Liver (tissue), 9 donors: ENCODE measurements around the gene C2CD4C. TPM values are rescaled to one million over a fixed set of nuclear protein-coding genes. Genes with fewer than 3 reads are reported as not detected.

ENCODE experiments used
- DNase-seq: peaks from one replicate; pipeline ENCODE4 v3.0.0-alpha.2; 2017; ENCODE audit warnings: low spot score
- H3K27ac ChIP-seq, 2 donors: one replicate each; pipeline ENCODE4 v1.7.0; 2013; ENCODE audit warnings: inconsistent platforms in 2 of 2, low read length in 2 of 2, control low read depth in 1 of 2, low read depth in 1 of 2, mild to moderate bottlenecking in 1 of 2
- H3K27me3 ChIP-seq, 4 donors: one replicate each; pipeline versions ENCODE4 v1.6.1 to v1.7.0; 2013; ENCODE audit warnings: low read length in 3 of 4, inconsistent platforms in 1 of 4, mild to moderate bottlenecking in 1 of 4, moderate library complexity in 1 of 4; ENCODE audit not compliant: control insufficient read depth in 4 of 4, insufficient read depth in 4 of 4
- H3K36me3 ChIP-seq, 4 donors: one replicate each; pipeline versions ENCODE4 v1.6.1 to v1.7.0; 2013; ENCODE audit warnings: low read length in 3 of 4, mild to moderate bottlenecking in 3 of 4, low read depth in 1 of 4, moderate library complexity in 1 of 4; ENCODE audit not compliant: control insufficient read depth in 4 of 4, insufficient read depth in 3 of 4
- H3K4me1 ChIP-seq, 4 donors: one replicate each; pipeline versions ENCODE4 v1.6.1 to v1.7.0; 2013; ENCODE audit warnings: low read length in 3 of 4, mild to moderate bottlenecking in 3 of 4, moderate library complexity in 1 of 4; ENCODE audit not compliant: control insufficient read depth in 4 of 4, insufficient read depth in 4 of 4
- H3K4me3 ChIP-seq, 3 donors: one replicate each; pipeline versions ENCODE4 v1.6.1 to v1.7.0; 2013; ENCODE audit warnings: low read length in 3 of 3, control low read depth in 1 of 3, low read depth in 1 of 3, mild to moderate bottlenecking in 1 of 3
- H3K9ac ChIP-seq, 2 donors: one replicate each; pipeline ENCODE4 v1.7.0; 2013; ENCODE audit warnings: low read length in 2 of 2, mild to moderate bottlenecking in 2 of 2, moderate library complexity in 2 of 2, control low read depth in 1 of 2, low read depth in 1 of 2
- H3K9me3 ChIP-seq, 4 donors: one replicate each; pipeline versions ENCODE4 v1.6.1 to v1.7.0; 2013; ENCODE audit warnings: low read length in 3 of 4; ENCODE audit not compliant: control insufficient read depth in 4 of 4
- ATF3 ChIP-seq: IDR thresholded peaks from 2 replicates; pipeline ENCODE4 v1.6.1; 2016; ENCODE audit warnings: antibody characterized with exemption
- EGR1 ChIP-seq, 2 donors: IDR thresholded peaks; 2 replicates each; pipeline ENCODE4 v1.6.1; 2016 to 2018; ENCODE audit warnings: antibody characterized with exemption in 2 of 2, low read depth in 2 of 2
- FOXA1 ChIP-seq: IDR thresholded peaks from 2 replicates; pipeline ENCODE4 v1.6.1; 2016; ENCODE audit warnings: antibody characterized with exemption
- GABPA ChIP-seq, 2 donors: IDR thresholded peaks in 1 of 2; conservative IDR thresholded peaks in 1 of 2; 2 replicates each; pipeline ENCODE4 v1.6.1; 2016; ENCODE audit warnings: antibody characterized with exemption in 2 of 2, mild to moderate bottlenecking in 1 of 2, moderate library complexity in 1 of 2
- HNF4G ChIP-seq: IDR thresholded peaks from 2 replicates; pipeline ENCODE4 v1.6.1; 2016; ENCODE audit warnings: antibody characterized with exemption
- JUND ChIP-seq, 2 donors: IDR thresholded peaks; 2 replicates each; pipeline ENCODE4 v1.6.1; 2016; ENCODE audit warnings: antibody characterized with exemption in 2 of 2
- NR2F2 ChIP-seq: IDR thresholded peaks from 2 replicates; pipeline ENCODE4 v1.6.1; 2016; ENCODE audit warnings: antibody characterized with exemption
- RAD21 ChIP-seq, 2 donors: IDR thresholded peaks; 2 replicates each; pipeline ENCODE4 v1.6.1; 2016; ENCODE audit warnings: antibody characterized with exemption in 2 of 2, mild to moderate bottlenecking in 2 of 2
- RXRA ChIP-seq, 2 donors: IDR thresholded peaks; 2 replicates each; pipeline ENCODE4 v1.6.1; 2017 to 2018; ENCODE audit warnings: antibody characterized with exemption in 2 of 2, mild to moderate bottlenecking in 1 of 2
- SP1 ChIP-seq: IDR thresholded peaks from 2 replicates; pipeline ENCODE4 v1.6.1; 2018; ENCODE audit warnings: antibody characterized with exemption, mild to moderate bottlenecking
- TAF1 ChIP-seq: conservative IDR thresholded peaks from 2 replicates; pipeline ENCODE4 v1.6.1; 2016; ENCODE audit warnings: antibody characterized with exemption, mild to moderate bottlenecking
- ZBTB33 ChIP-seq: IDR thresholded peaks from 2 replicates; pipeline ENCODE4 v1.6.1; 2016; ENCODE audit warnings: antibody characterized with exemption
- WGBS: extraction: QIAGEN DNeasy Blood & Tissue Kit; methylation state at CpG from one replicate; pipeline ENCODE4 v1.1.7; 2013; 5-methylcytosine and 5-hydroxymethylcytosine counted together
- polyA plus RNA-seq, 2 donors: library from polyadenylated mRNA; stranded (reverse) in 1 of 2; unstranded in 1 of 2; fragments of 200-250 nt in 1 of 2; fragments of >200 nt in 1 of 2; fragmentation: Nextera tagmentation in 1 of 2; extraction: Ambion mirVana in 1 of 2; gene quantifications; one replicate each; pipeline versions ENCODE4 v1.2.1 to v1.2.3, GENCODE V29; 2013 to 2015
- total RNA-seq, 2 donors: library from RNA; depleted of rRNA; stranded (reverse); fragments of >200 nt; gene quantifications; one replicate each; pipeline ENCODE4 v1.2.3, GENCODE V29; 2014
- TF ChIP-seq, protein P1 (sequence below): IDR thresholded peaks from 2 replicates; pipeline ENCODE4 v1.6.1; 2016; ENCODE audit warnings: antibody characterized with exemption
- TF ChIP-seq, protein P2 (sequence below): IDR thresholded peaks from 2 replicates; pipeline ENCODE4 v1.6.1; 2016; ENCODE audit warnings: antibody characterized with exemption, mild to moderate bottlenecking
- donor health status: healthy.
- donor health status: healthy.
- donor health status: healthy.
- donor health status: healthy.
- donor health status: healthy.

Gene C2CD4C
- total and polyA plus RNA-seq, 4 donors = 0.08 to 0.42 (median 0.19) TPM

DNA sequence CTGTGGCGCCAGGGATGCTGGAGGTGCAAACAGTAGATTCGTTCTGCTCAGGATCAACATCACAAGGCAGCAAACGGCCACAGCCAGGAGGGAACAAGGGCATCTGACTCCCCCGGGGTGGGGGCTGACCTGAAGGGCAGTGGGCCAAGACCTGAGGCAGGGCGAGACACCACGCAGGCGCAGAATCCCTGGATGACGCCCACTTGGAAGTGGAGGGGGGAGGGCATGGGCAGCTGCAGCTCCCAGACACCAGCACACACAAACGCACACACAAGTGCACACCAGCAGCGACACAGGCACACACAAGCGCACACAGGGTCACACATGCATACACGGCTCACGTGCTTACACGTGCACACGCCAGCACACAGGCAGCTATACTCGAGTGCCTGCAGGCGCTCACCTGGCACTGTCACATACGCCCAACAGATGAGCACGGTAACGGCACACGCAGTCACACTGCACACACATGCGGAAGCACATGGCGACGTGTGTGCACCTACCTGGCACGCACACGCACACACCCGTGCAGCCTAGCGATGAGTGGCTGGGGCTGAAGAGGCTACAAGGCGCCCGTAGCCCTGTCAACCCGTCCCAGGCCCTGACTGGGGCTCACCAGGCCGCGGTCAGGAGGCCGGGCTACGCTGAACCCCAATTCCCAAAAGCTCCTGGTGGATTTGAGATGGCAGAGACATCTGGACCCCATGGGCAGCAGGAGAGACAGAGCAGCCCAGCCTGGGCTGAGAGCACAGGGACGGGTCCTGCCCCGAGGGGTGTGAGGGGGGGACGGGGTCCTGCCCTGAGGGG lies 5.5 kb downstream of the C2CD4C start (continued):
- TF ChIP-seq ZBTB33 = no peak
- TF ChIP-seq HNF4G = no peak
- no peak for TF ChIP-seq RXRA (IDR thresholded peaks at IDR 0.05)

GRCh38 chr19:402786-403185 lies 6.2 kb downstream of the C2CD4C start:
- H3K27me3 ChIP-seq = peaks cover 0 to 3% (median 0%) of the 10 kb centered on the region in 4 donors
- H3K36me3 ChIP-seq = no peaks in the 10 kb centered on the region
- no peak for TF ChIP-seq GABPA (IDR thresholded peaks at IDR 0.05 in 1 of 2, conservative IDR thresholded peaks at IDR 0.05 in 1 of 2)
- TF ChIP-seq EGR1 (IDR thresholded peaks at IDR 0.05; ENCODE audit: low read depth in 2 of 2) = no peak
- no peak for TF ChIP-seq HNF4G
- TF ChIP-seq RXRA (IDR thresholded peaks at IDR 0.05) = no peak
- no peak for TF ChIP-seq JUND (IDR thresholded peaks at IDR 0.05)
- TF ChIP-seq SP1 = no peak
- TF ChIP-seq, protein P1, sequence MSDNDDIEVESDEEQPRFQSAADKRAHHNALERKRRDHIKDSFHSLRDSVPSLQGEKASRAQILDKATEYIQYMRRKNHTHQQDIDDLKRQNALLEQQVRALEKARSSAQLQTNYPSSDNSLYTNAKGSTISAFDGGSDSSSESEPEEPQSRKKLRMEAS = no peak
- no peak for TF ChIP-seq NR2F2
- TF ChIP-seq RAD21 (IDR thresholded peaks at IDR 0.05) = no peak
- H3K9me3 ChIP-seq = no peaks in the 10 kb centered on the region
- no peaks in the 10 kb centered on the region for H3K4me1 ChIP-seq
- 90% methylated on average over 11 of the region's 11 CpGs for WGBS
- DNase-seq = no peak
- no peak overlapping the region for H3K27ac ChIP-seq
- no peak overlapping the region for H3K4me3 ChIP-seq
- H3K9ac ChIP-seq = no peak overlapping the region

- no peaks in the 10 kb centered on the region for H3K9me3 ChIP-seq
- no peak for TF ChIP-seq SP1
- TF ChIP-seq FOXA1 = no peak
- TF ChIP-seq ATF3 = no peak
- no peak for TF ChIP-seq RAD21 (IDR thresholded peaks at IDR 0.05)
- TF ChIP-seq TAF1 = no peak
- TF ChIP-seq GABPA (IDR thresholded peaks at IDR 0.05 in 1 of 2, conservative IDR thresholded peaks at IDR 0.05 in 1 of 2) = no peak
- no peak for TF ChIP-seq HNF4G
- no peak for TF ChIP-seq RXRA (IDR thresholded peaks at IDR 0.05)
- TF ChIP-seq, protein P2, sequence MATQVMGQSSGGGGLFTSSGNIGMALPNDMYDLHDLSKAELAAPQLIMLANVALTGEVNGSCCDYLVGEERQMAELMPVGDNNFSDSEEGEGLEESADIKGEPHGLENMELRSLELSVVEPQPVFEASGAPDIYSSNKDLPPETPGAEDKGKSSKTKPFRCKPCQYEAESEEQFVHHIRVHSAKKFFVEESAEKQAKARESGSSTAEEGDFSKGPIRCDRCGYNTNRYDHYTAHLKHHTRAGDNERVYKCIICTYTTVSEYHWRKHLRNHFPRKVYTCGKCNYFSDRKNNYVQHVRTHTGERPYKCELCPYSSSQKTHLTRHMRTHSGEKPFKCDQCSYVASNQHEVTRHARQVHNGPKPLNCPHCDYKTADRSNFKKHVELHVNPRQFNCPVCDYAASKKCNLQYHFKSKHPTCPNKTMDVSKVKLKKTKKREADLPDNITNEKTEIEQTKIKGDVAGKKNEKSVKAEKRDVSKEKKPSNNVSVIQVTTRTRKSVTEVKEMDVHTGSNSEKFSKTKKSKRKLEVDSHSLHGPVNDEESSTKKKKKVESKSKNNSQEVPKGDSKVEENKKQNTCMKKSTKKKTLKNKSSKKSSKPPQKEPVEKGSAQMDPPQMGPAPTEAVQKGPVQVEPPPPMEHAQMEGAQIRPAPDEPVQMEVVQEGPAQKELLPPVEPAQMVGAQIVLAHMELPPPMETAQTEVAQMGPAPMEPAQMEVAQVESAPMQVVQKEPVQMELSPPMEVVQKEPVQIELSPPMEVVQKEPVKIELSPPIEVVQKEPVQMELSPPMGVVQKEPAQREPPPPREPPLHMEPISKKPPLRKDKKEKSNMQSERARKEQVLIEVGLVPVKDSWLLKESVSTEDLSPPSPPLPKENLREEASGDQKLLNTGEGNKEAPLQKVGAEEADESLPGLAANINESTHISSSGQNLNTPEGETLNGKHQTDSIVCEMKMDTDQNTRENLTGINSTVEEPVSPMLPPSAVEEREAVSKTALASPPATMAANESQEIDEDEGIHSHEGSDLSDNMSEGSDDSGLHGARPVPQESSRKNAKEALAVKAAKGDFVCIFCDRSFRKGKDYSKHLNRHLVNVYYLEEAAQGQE = no peak
- TF ChIP-seq, protein P1 = no peak
- H3K27me3 ChIP-seq = peaks cover 0 to 3% (median 0%) of the 10 kb centered on the region in 4 donors
- H3K36me3 ChIP-seq = no peaks in the 10 kb centered on the region
- H3K4me3 ChIP-seq = no peak overlapping the region
- no peak overlapping the region for H3K27ac ChIP-seq
- H3K4me1 ChIP-seq = no peaks in the 10 kb centered on the region
- DNase-seq = no peak
- H3K9ac ChIP-seq = no peak overlapping the region
- WGBS = 51% methylated on average over 38 of the region's 38 CpGs
Measured at GRCh38 chr19:401866-402511, 7.0 kb downstream of the C2CD4C start.
